Ascending aorta (tissue), 2 donors: ENCODE measurements around the gene CAMSAP1. TPM values are rescaled to one million over a fixed set of nuclear protein-coding genes. Genes with fewer than 3 reads are reported as not detected.

Experiments used
- DNase-seq, 2 donors: peaks; one replicate each; pipeline ENCODE4 v3.0.0-alpha.2; 2019; ENCODE audit warnings: low spot score in 2 of 2
- H3K27ac ChIP-seq, 2 donors: fragments of 200-600 bp; sonication (generic); one replicate each; pipeline ENCODE4 v1.5.1; 2016 to 2017; ENCODE audit warnings: mild to moderate bottlenecking in 1 of 2
- H3K27me3 ChIP-seq: fragments of 200-600 bp; sonication (generic); one replicate; pipeline ENCODE4 v1.5.1; 2017
- H3K36me3 ChIP-seq, 2 donors: fragments of 200-600 bp; sonication (generic); one replicate each; pipeline ENCODE4 v1.5.1; 2016
- H3K4me1 ChIP-seq, 2 donors: fragments of 200-600 bp; sonication (generic); one replicate each; pipeline ENCODE4 v1.5.1; 2016 to 2017; ENCODE audit warnings: mild to moderate bottlenecking in 1 of 2
- H3K4me3 ChIP-seq, 2 donors: fragments of 200-600 bp; sonication (generic); one replicate each; pipeline ENCODE4 v1.5.1; 2016 to 2017; ENCODE audit warnings: mild to moderate bottlenecking in 1 of 2
- H3K9me3 ChIP-seq, 2 donors: fragments of 200-600 bp; sonication (generic); one replicate each; pipeline ENCODE4 v1.5.1; 2016
- CTCF ChIP-seq, 3 experiments: fragments of 200-600 bp in 2 of 3; fragments of 450-650 bp in 1 of 3; sonication (generic) in 2 of 3; IDR thresholded peaks; one replicate each; pipeline ENCODE4 v1.5.1; 2016 to 2019; ENCODE audit warnings: antibody characterized with exemption in 3 of 3, mild to moderate bottlenecking in 1 of 3, moderate library complexity in 1 of 3
- intact Hi-C: fragments of 100-400 bp; cut with DNase I; formaldehyde crosslinking; loops from one replicate; pipeline ENCODE4 v1.15.1; 2023
- total RNA-seq: library from RNA; depleted of rRNA; stranded (reverse); fragments of >200 nt; gene quantifications from one replicate; pipeline ENCODE4 v1.1.0, GENCODE V29; 2016

CAMSAP1 gene
- total RNA-seq, 1 donor from 2014 or later, result 10.1 TPM

- Histone ChIP-seq H3K27ac (no peak overlapping the region), H3K36me3 (no peaks in the 10 kb centered on the region), H3K9me3 (no peaks in the 10 kb centered on the region), H3K4me1 (no peaks in the 10 kb centered on the region), H3K4me3 (no peak overlapping the region), H3K27me3 (no peaks in the 10 kb centered on the region)
- intact Hi-C loops, result no loop called here
- no peak for TF ChIP-seq CTCF (IDR thresholded peaks at IDR 0.05)
- DNase-seq, result no peak
Measured at GRCh38 chr9:135785013-135785575, 122.3 kb downstream of the CAMSAP1 start.

DNA sequence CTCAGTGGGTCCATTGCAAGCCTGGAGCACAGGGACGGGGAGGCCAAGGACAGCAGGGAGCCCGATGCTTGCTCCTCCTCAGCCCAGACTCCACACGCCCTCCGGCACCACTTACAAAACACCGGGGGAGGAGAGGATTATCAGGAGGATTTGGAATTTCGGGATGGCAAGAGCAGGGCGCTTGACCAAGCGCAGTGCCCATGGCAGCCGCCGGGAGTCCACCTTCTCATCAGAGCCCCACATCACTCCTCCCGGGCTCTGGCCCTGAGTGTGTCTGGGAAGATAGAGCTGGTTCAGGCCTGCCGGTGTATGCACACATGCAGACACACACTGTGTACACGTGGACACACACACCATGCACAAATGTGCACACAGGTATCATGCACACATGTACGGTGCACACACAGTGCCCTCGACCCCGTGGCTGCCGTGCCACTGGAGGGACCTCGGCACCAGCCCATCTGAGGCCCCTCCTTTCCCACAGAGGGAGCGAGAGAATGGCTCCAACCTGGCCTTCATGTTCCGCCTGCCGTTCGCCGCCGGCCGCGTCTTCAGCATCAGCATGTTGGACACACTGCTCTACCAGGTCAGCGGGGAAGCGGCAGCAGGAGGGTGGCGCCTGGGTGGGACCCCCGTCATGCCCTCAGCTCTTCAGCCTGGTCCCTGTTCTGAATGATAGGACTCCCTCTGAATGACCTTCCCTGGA, 123.7 kb downstream of the CAMSAP1 start:
- H3K27ac ChIP-seq, result no peak overlapping the region
- H3K27me3 ChIP-seq, result no peaks in the 10 kb centered on the region
- TF ChIP-seq CTCF (IDR thresholded peaks at IDR 0.05), result no peak
- no peaks in the 10 kb centered on the region for H3K36me3 ChIP-seq
- no peak for DNase-seq
- intact Hi-C loops, result no loop called here
- no peaks in the 10 kb centered on the region for H3K9me3 ChIP-seq
- no peak overlapping the region for H3K4me3 ChIP-seq
- no peaks in the 10 kb centered on the region for H3K4me1 ChIP-seq

GRCh38 chr9:135782946-135783345, 124.4 kb downstream of the CAMSAP1 start:
- intact Hi-C loops, result no loop called here
- Histone ChIP-seq H3K27me3 (no peaks in the 10 kb centered on the region), H3K4me1 (no peaks in the 10 kb centered on the region), H3K9me3 (no peaks in the 10 kb centered on the region), H3K4me3 (no peak overlapping the region), H3K36me3 (no peaks in the 10 kb centered on the region), H3K27ac (no peak overlapping the region)
- no peak for DNase-seq
- no peak for TF ChIP-seq CTCF (IDR thresholded peaks at IDR 0.05)

GRCh38 chr9:135780626-135781025, 126.7 kb downstream of the CAMSAP1 start:
- H3K27ac ChIP-seq, result no peak overlapping the region

DNA sequence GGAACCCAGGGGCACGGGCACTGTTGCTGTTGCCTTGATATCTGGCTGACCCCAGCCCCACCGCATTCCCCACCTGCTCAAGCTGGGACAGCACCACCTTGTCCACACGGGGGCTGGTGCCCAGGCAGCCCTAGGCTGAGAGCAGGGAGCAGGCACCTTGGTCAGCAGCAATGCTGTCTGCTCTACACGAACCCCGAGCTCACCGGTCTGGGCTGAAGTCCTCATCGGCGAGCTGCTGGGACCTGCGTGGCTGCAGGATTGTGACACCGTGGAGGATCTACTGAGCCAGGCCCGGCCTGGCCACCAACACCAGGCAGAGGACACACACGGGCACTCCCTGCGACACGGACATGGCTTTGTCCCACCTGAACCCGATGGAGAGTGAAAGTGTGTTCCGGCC, 127.3 kb downstream of the CAMSAP1 start:
- H3K4me3 ChIP-seq, result no peak overlapping the region
- no peaks in the 10 kb centered on the region for H3K9me3 ChIP-seq
- TF ChIP-seq CTCF (IDR thresholded peaks at IDR 0.05), result no peak
- H3K27me3 ChIP-seq, result no peaks in the 10 kb centered on the region
- H3K4me1 ChIP-seq, result no peaks in the 10 kb centered on the region
- no peak for DNase-seq
- H3K36me3 ChIP-seq, result no peaks in the 10 kb centered on the region
- H3K27ac ChIP-seq, result no peak overlapping the region
- intact Hi-C loops, result no loop called here

More at GRCh38 chr9:135780626-135781025, 126.7 kb downstream of the CAMSAP1 start:
- DNase-seq, result no peak
- no peak for TF ChIP-seq CTCF (IDR thresholded peaks at IDR 0.05)
- no peak overlapping the region for H3K4me3 ChIP-seq
- no peaks in the 10 kb centered on the region for H3K4me1 ChIP-seq
- H3K27me3 ChIP-seq, result no peaks in the 10 kb centered on the region
- intact Hi-C loops, result no loop called here
- no peaks in the 10 kb centered on the region for H3K36me3 ChIP-seq
- H3K9me3 ChIP-seq, result no peaks in the 10 kb centered on the region
